ENCODE data around the gene MAPK1IP1L. TPM values are rescaled to one million over a fixed set of nuclear protein-coding genes. Genes with fewer than 3 reads are reported as not detected.

MAPK1IP1L gene
- total and polyA plus RNA-seq, 2 of the 8 experiments (the other 6 are each of a cell fraction or from before 2014, with no cell fraction given), result 111 to 228 TPM

DNA sequence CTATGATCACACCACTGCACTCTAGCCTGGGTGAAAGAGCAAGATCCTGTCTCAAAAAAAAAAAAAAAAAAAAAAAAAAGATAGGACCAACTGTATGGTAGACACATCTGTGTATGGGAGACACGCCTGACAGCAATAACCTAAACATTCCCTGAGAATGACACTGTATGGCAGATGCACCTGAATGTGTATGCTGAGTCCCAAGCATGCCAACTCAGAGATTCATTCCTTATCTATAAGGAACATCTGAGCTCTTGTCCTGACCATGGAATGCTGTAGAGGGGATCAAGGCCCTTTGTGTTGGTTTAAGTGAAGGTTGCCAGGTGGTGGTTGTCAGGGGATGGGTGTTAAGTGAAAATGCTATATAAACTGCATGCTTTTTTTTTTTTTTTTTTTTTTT is 58.4 kb downstream of the MAPK1IP1L start:
- Histone ChIP-seq H3K18ac (ENCODE audit: extremely low read depth, low read length) (no peak overlapping the region), H2BK15ac (ENCODE audit: low read length) (no peak overlapping the region), H4K5ac (ENCODE audit: insufficient read length, low read depth, low read length) (no peak overlapping the region), H3K79me2 (ENCODE audit: control insufficient read depth in 1 of 2, insufficient read depth in 2 of 2, low read length in 2 of 2) (no peaks in the 10 kb centered on the region), H3K4ac (replicated peaks; ENCODE audit: insufficient read length, low read depth, low read length) (no peak overlapping the region), H3K14ac (ENCODE audit: insufficient read length) (no peak overlapping the region), H3K9me3 (ENCODE audit: insufficient read depth in 2 of 2, low read depth in 1 of 2, low read length in 1 of 2) (no peaks in the 10 kb centered on the region), H3K36me3 (ENCODE audit: control insufficient read depth in 2 of 4, insufficient read depth in 4 of 4, low read length in 3 of 4) (no peaks in the 10 kb centered on the region), H3K23me2 (ENCODE audit: low read depth, low read length) (no peaks in the 10 kb centered on the region), H2BK12ac (ENCODE audit: low read depth, low read length) (no peak overlapping the region), H4K91ac (replicated peaks; ENCODE audit: insufficient read length, low read length) (no peak overlapping the region), H4K20me1 (replicated peaks in 1 of 2; ENCODE audit: control insufficient read depth in 1 of 2, insufficient read depth in 2 of 2, low read length in 2 of 2) (no peaks in the 10 kb centered on the region), H2BK5ac (ENCODE audit: low read depth, low read length) (no peak overlapping the region), H3K56ac (replicated peaks; ENCODE audit: insufficient read length, low read depth, low read length) (no peak overlapping the region), H3K9ac (replicated peaks in 1 of 4; ENCODE audit: extremely low read depth in 1 of 4, low read depth in 3 of 4, low read length in 3 of 4) (no peak overlapping the region), H3K4me3 (ENCODE audit: extremely low read depth in 1 of 4, insufficient read depth in 2 of 4, low read depth in 3 of 4, low read length in 4 of 4) (no peak overlapping the region), H2AFZ (ENCODE audit: low read length) (no peak overlapping the region), H3K27ac (ENCODE audit: low read depth, low read length) (no peak overlapping the region), H2AK5ac (ENCODE audit: low read depth, low read length) (no peak overlapping the region), H3K27me3 (replicated peaks in 1 of 4; ENCODE audit: control insufficient read depth in 3 of 4, extremely low read depth in 1 of 4, insufficient read depth in 3 of 4, low read length in 3 of 4) (no peaks in the 10 kb centered on the region), H2BK120ac (replicated peaks; ENCODE audit: low read depth, low read length) (no peak overlapping the region), H2BK20ac (ENCODE audit: low read length) (no peak overlapping the region), H3K79me1 (ENCODE audit: low read depth, low read length) (no peaks in the 10 kb centered on the region), H3K4me1 (replicated peaks in 1 of 4; ENCODE audit: control insufficient read depth in 3 of 4, insufficient read depth in 4 of 4, low read length in 3 of 4) (peaks cover 0 to 10% (median 7%) of the 10 kb centered on the region in 4 experiments; a peak in 5 of 7 replicates), H4K8ac (ENCODE audit: extremely low read depth, insufficient read depth, low read length) (no peak overlapping the region), H3K23ac (ENCODE audit: insufficient read length) (no peak overlapping the region), H3K4me2 (ENCODE audit: insufficient read depth in 1 of 2, low read depth in 2 of 2, low read length in 2 of 2) (no peak overlapping the region)
- 90% methylated on average over 1 of the region's 1 CpG; no CpG with 5 or more reads in 1 of the 2 experiments for WGBS, 2 experiments (ENCODE audit: extremely low coverage in 1 of 2, insufficient coverage in 1 of 2, insufficient read length in 1 of 2, insufficient replicate concordance in 2 of 2, low coverage in 1 of 2, low lambda C conversion rate in 2 of 2, missing lambda C conversion rate in 1 of 2)
- DNase-seq (ENCODE audit: low read depth in 1 of 2, low spot score in 2 of 2) (no peak), FAIRE-seq (no peak)
- POLR2A ChIA-PET (ENCODE audit: partially characterized antibody), result interaction anchor here (1.0 to 1.2 kb wide), 2 partner anchors 13 to 59 kb away, joined by 3 to 4 read pairs; partner anchors contain the start of gene MAPK1IP1L
- CTCF ChIA-PET (ENCODE audit: partially characterized antibody), result interaction anchor here (0.8 to 1.2 kb wide), 2 partner anchors 8 to 14 kb away, joined by 3 read pairs; no protein-coding TSS in a partner anchor
- TF ChIP-seq POU5F1 (IDR thresholded peaks at IDR 0.05; ENCODE audit: low read depth, low read length) (no peak), SP4 (IDR thresholded peaks at IDR 0.05; ENCODE audit: low read length) (no peak), HDAC6 (IDR thresholded peaks at IDR 0.05; ENCODE audit: low read depth, low read length) (no peak), CBX8 (IDR thresholded peaks at IDR 0.05; ENCODE audit: borderline replicate concordance, low read depth, low read length) (no peak), TBP (IDR thresholded peaks at IDR 0.05; ENCODE audit: low read depth, low read length) (no peak), RNF2 (IDR thresholded peaks at IDR 0.05; ENCODE audit: borderline replicate concordance, low read depth, low read length, missing control alignments, poor library complexity, severe bottlenecking) (no peak), RXRA (IDR thresholded peaks at IDR 0.05; ENCODE audit: insufficient read depth, low read depth, low read length) (no peak), ZNF274 (IDR thresholded peaks at IDR 0.05; ENCODE audit: borderline replicate concordance, extremely low read depth, low read length) (no peak), KDM4A (IDR thresholded peaks at IDR 0.05; ENCODE audit: low read depth, low read length, severe bottlenecking) (no peak), KDM5A (IDR thresholded peaks at IDR 0.05; ENCODE audit: low read length) (no peak), SRF (IDR thresholded peaks at IDR 0.05; ENCODE audit: low read depth, low read length) (no peak), SP1 (IDR thresholded peaks at IDR 0.05; ENCODE audit: low read depth, low read length) (no peak)

Measured in H1 (cell line).